Neural progenitor cell (in vitro differentiated cells): ENCODE results near the gene P2RX7.

Experiments
- CTCF ChIP-seq: fragments of 200-600 bp; sonication (generic); IDR thresholded peaks from 2 replicates; pipeline ENCODE4 v1.5.1; 2017; ENCODE audit warnings: antibody characterized with exemption, mild to moderate bottlenecking
- EZH2 ChIP-seq: fragments of 200-600 bp; sonication (generic); IDR thresholded peaks from 2 replicates; pipeline ENCODE4 v1.6.1; 2017; ENCODE audit warnings: antibody characterized with exemption, mild to moderate bottlenecking, moderate library complexity
- EZH2phosphoT487 ChIP-seq: fragments of 200-600 bp; sonication (generic); IDR thresholded peaks from 2 replicates; pipeline ENCODE4 v1.6.1; 2017; ENCODE audit warnings: antibody characterized with exemption

- no peak for TF ChIP-seq CTCF
- no peak for TF ChIP-seq EZH2
- TF ChIP-seq EZH2phosphoT487 = no peak
Measured at GRCh38 chr12:121228919-121229665, 96.4 kb downstream of the P2RX7 start.
